ENCODE data around the gene GJA5.

GJA5 gene

GRCh38 chr1:147785794-147786506 is 25.5 kb upstream of the GJA5 start:
- H3K4me3 ChIP-seq (ENCODE audit: low read depth in 1 of 2, low read length in 2 of 2) = no peak overlapping the region
- H3K9me3 ChIP-seq (ENCODE audit: low read length) = no peaks in the 10 kb centered on the region
- H3K27me3 ChIP-seq (ENCODE audit: control insufficient read depth in 1 of 2, insufficient read depth in 2 of 2, low read length in 2 of 2) = no peaks in the 10 kb centered on the region
- no peaks in the 10 kb centered on the region for H3K4me1 ChIP-seq (ENCODE audit: insufficient read depth, low read length)
- no peak overlapping the region for H3K27ac ChIP-seq (ENCODE audit: low read depth, low read length)
- H3K36me3 ChIP-seq (ENCODE audit: insufficient read depth, low read length) = no peaks in the 10 kb centered on the region
- no peak overlapping the region for H3K9ac ChIP-seq (ENCODE audit: low read length)

DNA sequence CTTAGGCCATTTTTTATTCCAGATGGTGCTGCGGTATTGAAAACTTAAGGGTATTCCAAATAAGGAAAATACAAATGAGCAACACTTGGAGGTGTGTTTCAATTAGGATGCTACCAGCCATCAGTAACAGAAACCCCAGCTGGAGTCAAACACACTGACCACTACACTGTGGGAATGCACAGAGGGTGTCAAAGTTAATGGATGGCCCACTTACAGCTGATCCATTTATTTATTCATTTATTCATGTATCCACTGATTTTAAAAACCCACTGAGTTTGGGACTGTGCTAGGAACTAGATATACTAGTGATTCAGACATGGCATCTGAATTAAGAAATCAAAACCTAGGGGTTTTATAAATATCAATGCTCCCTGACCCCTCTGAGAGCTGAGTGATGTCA is 24.5 kb upstream of the GJA5 start:
- Histone ChIP-seq H3K36me3 (ENCODE audit: insufficient read depth, low read length) (no peaks in the 10 kb centered on the region), H3K9ac (ENCODE audit: low read length) (no peak overlapping the region), H3K4me1 (ENCODE audit: insufficient read depth, low read length) (no peaks in the 10 kb centered on the region), H3K27me3 (ENCODE audit: control insufficient read depth in 1 of 2, insufficient read depth in 2 of 2, low read length in 2 of 2) (no peaks in the 10 kb centered on the region), H3K27ac (ENCODE audit: low read depth, low read length) (no peak overlapping the region), H3K4me3 (ENCODE audit: low read depth in 1 of 2, low read length in 2 of 2) (no peak overlapping the region), H3K9me3 (ENCODE audit: low read length) (no peaks in the 10 kb centered on the region)

DNA sequence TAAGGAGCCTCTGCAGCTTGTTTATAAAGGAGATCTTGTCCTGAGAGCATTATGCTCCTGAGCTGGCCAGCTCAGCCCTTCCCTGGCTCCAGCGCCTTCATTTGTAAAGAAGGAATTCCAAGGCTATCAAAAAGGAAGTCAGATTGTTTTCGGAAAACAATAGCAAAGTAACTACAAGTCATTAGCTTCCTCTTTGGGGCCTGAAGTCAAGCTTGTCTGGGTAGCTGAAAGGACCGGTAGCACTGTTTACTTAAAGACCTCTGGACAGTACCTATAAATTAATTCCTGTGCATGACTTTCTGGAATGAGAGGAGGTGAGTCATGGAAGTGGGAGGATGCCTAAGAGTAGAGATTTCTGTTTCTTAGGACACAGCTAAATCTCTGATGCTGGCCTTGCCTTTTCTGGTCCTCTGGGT is 20.7 kb upstream of the GJA5 start:
- Histone ChIP-seq H3K9ac (ENCODE audit: low read length) (no peak overlapping the region), H3K4me3 (ENCODE audit: low read depth in 1 of 2, low read length in 2 of 2) (no peak overlapping the region), H3K27ac (ENCODE audit: low read depth, low read length) (no peak overlapping the region), H3K4me1 (ENCODE audit: insufficient read depth, low read length) (no peaks in the 10 kb centered on the region), H3K27me3 (ENCODE audit: control insufficient read depth in 1 of 2, insufficient read depth in 2 of 2, low read length in 2 of 2) (no peaks in the 10 kb centered on the region), H3K36me3 (ENCODE audit: insufficient read depth, low read length) (no peaks in the 10 kb centered on the region), H3K9me3 (ENCODE audit: low read length) (no peaks in the 10 kb centered on the region)

DNA sequence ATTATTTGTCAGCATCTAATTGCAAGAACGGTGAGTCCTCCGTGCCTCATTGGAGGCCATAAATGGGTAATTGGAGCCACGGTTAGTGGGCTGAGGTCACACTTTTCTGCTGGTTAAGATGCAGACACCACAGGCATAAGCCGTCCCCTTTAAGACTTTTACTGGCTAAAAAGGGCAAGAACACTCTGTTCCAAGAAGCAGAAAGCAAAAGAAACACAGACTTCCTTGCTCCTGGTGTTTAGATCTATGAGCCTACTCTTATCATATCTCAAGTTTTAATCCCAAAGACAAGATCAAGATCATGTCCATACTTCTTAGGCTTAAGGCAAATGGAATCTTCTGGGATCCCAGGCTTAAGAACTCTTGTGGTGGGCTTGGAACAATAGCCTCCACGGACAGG is 17.3 kb upstream of the GJA5 start:
- Histone ChIP-seq H3K36me3 (ENCODE audit: insufficient read depth, low read length) (no peaks in the 10 kb centered on the region), H3K9me3 (ENCODE audit: low read length) (no peaks in the 10 kb centered on the region), H3K4me3 (ENCODE audit: low read depth in 1 of 2, low read length in 2 of 2) (no peak overlapping the region), H3K4me1 (ENCODE audit: insufficient read depth, low read length) (no peaks in the 10 kb centered on the region), H3K27me3 (ENCODE audit: control insufficient read depth in 1 of 2, insufficient read depth in 2 of 2, low read length in 2 of 2) (no peaks in the 10 kb centered on the region), H3K27ac (ENCODE audit: low read depth, low read length) (no peak overlapping the region), H3K9ac (ENCODE audit: low read length) (no peak overlapping the region)

GRCh38 chr1:147773215-147773715 is 12.9 kb upstream of the GJA5 start:
- no peaks in the 10 kb centered on the region for H3K27me3 ChIP-seq (ENCODE audit: control insufficient read depth in 1 of 2, insufficient read depth in 2 of 2, low read length in 2 of 2)
- no peak overlapping the region for H3K4me3 ChIP-seq (ENCODE audit: low read depth in 1 of 2, low read length in 2 of 2)
- no peak overlapping the region for H3K9ac ChIP-seq (ENCODE audit: low read length)
- H3K4me1 ChIP-seq (ENCODE audit: insufficient read depth, low read length) = no peaks in the 10 kb centered on the region
- H3K36me3 ChIP-seq (ENCODE audit: insufficient read depth, low read length) = no peaks in the 10 kb centered on the region
- no peak overlapping the region for H3K27ac ChIP-seq (ENCODE audit: low read depth, low read length)
- H3K9me3 ChIP-seq (ENCODE audit: low read length) = no peaks in the 10 kb centered on the region

GRCh38 chr1:147772570-147772969 is 12.2 kb upstream of the GJA5 start:
- Histone ChIP-seq H3K9me3 (ENCODE audit: low read length) (no peaks in the 10 kb centered on the region), H3K36me3 (ENCODE audit: insufficient read depth, low read length) (no peaks in the 10 kb centered on the region), H3K27ac (ENCODE audit: low read depth, low read length) (no peak overlapping the region), H3K4me3 (ENCODE audit: low read depth in 1 of 2, low read length in 2 of 2) (no peak overlapping the region), H3K4me1 (ENCODE audit: insufficient read depth, low read length) (no peaks in the 10 kb centered on the region), H3K27me3 (ENCODE audit: control insufficient read depth in 1 of 2, insufficient read depth in 2 of 2, low read length in 2 of 2) (no peaks in the 10 kb centered on the region), H3K9ac (ENCODE audit: low read length) (no peak overlapping the region)

DNA sequence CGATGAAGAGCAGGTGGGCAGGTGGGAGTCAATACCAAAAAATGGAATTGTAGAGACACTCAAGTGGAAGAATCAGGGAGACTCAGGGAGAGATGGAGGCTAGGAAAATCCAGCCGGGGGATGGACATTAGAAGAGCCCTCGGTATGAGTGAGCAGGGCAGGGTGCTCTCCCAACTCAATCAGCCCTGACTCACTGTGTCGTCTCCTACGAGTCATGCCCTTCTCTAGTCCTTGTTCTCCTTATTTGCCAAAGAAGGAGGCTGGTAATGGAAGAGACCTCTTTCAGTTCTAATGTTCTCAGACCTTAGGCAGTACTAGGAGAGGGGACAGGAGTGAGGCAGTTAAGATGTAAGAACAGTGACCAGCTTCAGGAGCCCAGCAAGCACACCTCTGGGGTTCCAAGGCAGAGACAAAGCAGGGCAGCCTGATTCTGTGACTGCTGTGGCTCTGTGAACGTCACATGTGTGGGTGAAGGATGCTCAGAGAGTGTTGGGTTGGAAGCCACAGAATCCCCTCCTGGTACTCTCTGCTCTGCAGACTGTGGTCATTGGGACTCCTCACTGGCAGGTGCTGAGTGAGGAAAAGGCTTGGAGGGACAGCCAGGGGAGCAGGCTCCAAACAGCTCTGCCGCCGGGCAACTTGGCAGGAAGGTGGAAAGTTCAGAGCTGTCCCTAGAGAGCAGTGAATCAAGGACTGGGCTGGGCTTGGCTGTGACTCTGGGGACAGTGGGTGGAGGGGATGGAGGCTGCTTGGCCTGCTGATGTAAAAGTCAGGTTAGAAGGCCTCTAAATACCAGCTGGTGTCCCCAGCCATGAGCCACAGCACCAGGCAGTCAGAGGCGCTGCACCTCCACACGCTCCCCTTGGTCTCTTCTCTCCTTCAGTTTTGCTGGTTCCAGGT is 11.1 kb upstream of the GJA5 start:
- no peaks in the 10 kb centered on the region for H3K27me3 ChIP-seq (ENCODE audit: control insufficient read depth in 1 of 2, insufficient read depth in 2 of 2, low read length in 2 of 2)
- no peaks in the 10 kb centered on the region for H3K36me3 ChIP-seq (ENCODE audit: insufficient read depth, low read length)
- no peaks in the 10 kb centered on the region for H3K4me1 ChIP-seq (ENCODE audit: insufficient read depth, low read length)
- H3K9ac ChIP-seq (ENCODE audit: low read length) = no peak overlapping the region
- no peak overlapping the region for H3K27ac ChIP-seq (ENCODE audit: low read depth, low read length)
- H3K4me3 ChIP-seq (ENCODE audit: low read depth in 1 of 2, low read length in 2 of 2) = no peak overlapping the region
- H3K9me3 ChIP-seq (ENCODE audit: low read length) = no peaks in the 10 kb centered on the region

DNA sequence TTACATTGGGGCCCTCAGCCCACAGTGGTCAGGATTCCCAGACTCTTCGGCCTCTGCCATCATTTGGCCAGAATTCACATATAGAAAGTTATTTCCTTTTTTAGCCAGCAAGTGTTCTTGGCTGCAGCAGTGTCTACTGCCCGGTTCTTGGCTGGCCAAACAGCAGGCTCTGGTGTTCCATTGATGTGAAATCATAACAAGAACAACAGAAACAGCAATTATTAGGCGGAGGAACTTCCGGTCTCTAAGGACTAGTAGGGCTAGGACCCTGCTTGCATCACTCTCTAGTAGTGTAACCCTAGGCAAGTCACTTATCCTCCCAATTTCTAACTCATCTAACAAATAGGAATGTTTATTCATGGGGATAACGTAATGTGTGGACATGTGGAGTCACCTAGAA is 8.7 kb upstream of the GJA5 start:
- Histone ChIP-seq H3K9ac (ENCODE audit: low read length) (no peak overlapping the region), H3K27me3 (ENCODE audit: control insufficient read depth in 1 of 2, insufficient read depth in 2 of 2, low read length in 2 of 2) (no peaks in the 10 kb centered on the region), H3K4me3 (ENCODE audit: low read depth in 1 of 2, low read length in 2 of 2) (no peak overlapping the region), H3K9me3 (ENCODE audit: low read length) (no peaks in the 10 kb centered on the region), H3K4me1 (ENCODE audit: insufficient read depth, low read length) (no peaks in the 10 kb centered on the region), H3K36me3 (ENCODE audit: insufficient read depth, low read length) (no peaks in the 10 kb centered on the region), H3K27ac (ENCODE audit: low read depth, low read length) (no peak overlapping the region)

- no peaks in the 10 kb centered on the region for H3K27me3 ChIP-seq (ENCODE audit: control insufficient read depth in 1 of 2, insufficient read depth in 2 of 2, low read length in 2 of 2)
- no peaks in the 10 kb centered on the region for H3K4me1 ChIP-seq (ENCODE audit: insufficient read depth, low read length)
- no peak overlapping the region for H3K27ac ChIP-seq (ENCODE audit: low read depth, low read length)
- H3K9ac ChIP-seq (ENCODE audit: low read length) = no peak overlapping the region
- H3K36me3 ChIP-seq (ENCODE audit: insufficient read depth, low read length) = no peaks in the 10 kb centered on the region
- H3K9me3 ChIP-seq (ENCODE audit: low read length) = no peaks in the 10 kb centered on the region
- H3K4me3 ChIP-seq (ENCODE audit: low read depth in 1 of 2, low read length in 2 of 2) = no peak overlapping the region
These were observed 8.2 kb upstream of the GJA5 start for GRCh38 chr1:147768582-147768981.

DNA sequence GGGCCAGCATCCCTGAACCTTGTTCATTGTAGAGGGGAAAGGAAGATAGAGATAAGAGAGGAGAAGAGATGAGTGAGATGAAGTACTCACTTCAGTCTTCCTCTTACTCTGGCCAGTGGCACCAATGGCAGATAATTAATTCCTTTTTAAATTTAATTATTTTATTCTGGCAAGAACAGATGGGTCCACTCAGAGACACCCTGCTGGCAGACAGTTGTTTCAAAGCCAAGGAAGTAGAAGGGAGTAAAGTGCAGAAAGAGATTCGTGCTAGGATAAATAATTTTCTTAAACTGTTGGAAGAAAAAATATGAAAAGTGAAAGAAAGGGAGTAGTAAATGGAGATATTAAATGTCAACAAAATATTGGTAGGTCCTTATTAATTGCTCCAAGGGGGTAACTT is 7.7 kb upstream of the GJA5 start:
- Histone ChIP-seq H3K4me1 (ENCODE audit: insufficient read depth, low read length) (no peaks in the 10 kb centered on the region), H3K4me3 (ENCODE audit: low read depth in 1 of 2, low read length in 2 of 2) (no peak overlapping the region), H3K27me3 (ENCODE audit: control insufficient read depth in 1 of 2, insufficient read depth in 2 of 2, low read length in 2 of 2) (no peaks in the 10 kb centered on the region), H3K27ac (ENCODE audit: low read depth, low read length) (no peak overlapping the region), H3K36me3 (ENCODE audit: insufficient read depth, low read length) (no peaks in the 10 kb centered on the region), H3K9me3 (ENCODE audit: low read length) (no peaks in the 10 kb centered on the region), H3K9ac (ENCODE audit: low read length) (no peak overlapping the region)

GRCh38 chr1:147762233-147763024 is 2.0 kb upstream of the GJA5 start:
- Histone ChIP-seq H3K4me3 (ENCODE audit: low read depth in 1 of 2, low read length in 2 of 2) (no peak overlapping the region), H3K4me1 (ENCODE audit: insufficient read depth, low read length) (no peaks in the 10 kb centered on the region), H3K27ac (ENCODE audit: low read depth, low read length) (no peak overlapping the region), H3K36me3 (ENCODE audit: insufficient read depth, low read length) (no peaks in the 10 kb centered on the region), H3K9ac (ENCODE audit: low read length) (no peak overlapping the region), H3K9me3 (ENCODE audit: low read length) (no peaks in the 10 kb centered on the region), H3K27me3 (ENCODE audit: control insufficient read depth in 1 of 2, insufficient read depth in 2 of 2, low read length in 2 of 2) (no peaks in the 10 kb centered on the region)
